ENCODE measurements around the gene FTCDNL1.

The FTCDNL1 gene

GRCh38 chr2:199739413-199740110 lies 111.4 kb downstream of the FTCDNL1 start:
- no peak for DNase-seq

GRCh38 chr2:199738727-199739412 lies 112.1 kb downstream of the FTCDNL1 start:
- no peak for DNase-seq

- no peak for DNase-seq
These were observed 116.3 kb downstream of the FTCDNL1 start for GRCh38 chr2:199734651-199735050.

GRCh38 chr2:199734011-199734410 lies 117.0 kb downstream of the FTCDNL1 start:
- no peak for DNase-seq

DNA sequence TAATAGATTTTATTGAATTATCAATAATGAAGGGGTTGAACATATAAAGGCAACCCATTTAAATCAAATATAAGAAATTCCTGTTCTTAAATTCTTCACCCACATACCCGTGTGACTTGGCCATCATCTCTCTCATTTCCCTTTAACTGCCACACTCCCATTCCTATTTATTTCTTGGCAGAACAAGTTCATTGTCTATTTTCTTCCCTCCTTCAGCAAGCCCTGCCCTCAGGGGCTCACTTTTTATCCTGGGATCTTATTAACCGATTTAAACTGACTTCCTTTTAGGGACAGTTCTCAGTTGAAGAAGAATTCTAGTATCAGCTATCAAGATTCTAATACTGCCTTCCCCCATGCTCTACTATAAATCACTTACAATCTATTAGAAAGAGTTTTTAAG lies 123.2 kb downstream of the FTCDNL1 start:
- no peak for DNase-seq

- DNase-seq, result no peak
These were observed 123.7 kb downstream of the FTCDNL1 start for GRCh38 chr2:199727306-199727705.

DNA sequence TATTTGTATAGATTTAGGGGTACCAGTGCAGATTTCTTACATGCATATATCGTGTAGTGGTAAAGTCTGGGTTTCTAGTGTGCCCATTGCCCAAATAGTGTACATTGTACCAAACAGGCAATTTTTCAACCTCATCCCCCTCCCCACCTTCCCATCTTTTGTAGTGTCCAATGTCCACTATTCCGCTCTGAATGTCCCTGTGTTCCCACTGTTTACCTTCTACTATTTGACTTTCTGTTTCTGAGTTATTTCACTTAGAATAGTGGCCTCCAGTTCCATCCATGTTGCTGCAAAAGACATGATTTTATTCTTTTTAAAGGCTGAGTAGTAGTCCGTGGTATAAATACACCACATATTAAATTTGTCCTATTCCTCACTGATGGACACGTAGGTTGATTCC lies 132.9 kb downstream of the FTCDNL1 start:
- DNase-seq, result no peak

DNA sequence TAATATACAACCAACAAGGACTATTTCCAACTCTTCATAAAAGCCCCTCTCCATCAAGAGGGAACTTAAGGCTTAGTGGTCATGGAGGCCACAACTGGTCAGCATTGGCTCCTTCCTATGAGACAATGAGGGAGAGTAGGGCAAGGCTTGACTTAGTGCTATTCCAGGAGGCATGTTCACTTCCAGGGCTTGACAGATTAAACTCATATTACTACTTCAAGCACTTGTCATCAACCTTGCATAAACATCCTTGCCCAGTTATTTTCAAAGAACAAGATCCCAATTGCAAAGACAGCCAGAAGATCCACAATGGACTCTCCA lies 133.4 kb downstream of the FTCDNL1 start:
- no peak for DNase-seq

GRCh38 chr2:199716807-199717586 lies 134.0 kb downstream of the FTCDNL1 start:
- DNase-seq, result no peak

DNA sequence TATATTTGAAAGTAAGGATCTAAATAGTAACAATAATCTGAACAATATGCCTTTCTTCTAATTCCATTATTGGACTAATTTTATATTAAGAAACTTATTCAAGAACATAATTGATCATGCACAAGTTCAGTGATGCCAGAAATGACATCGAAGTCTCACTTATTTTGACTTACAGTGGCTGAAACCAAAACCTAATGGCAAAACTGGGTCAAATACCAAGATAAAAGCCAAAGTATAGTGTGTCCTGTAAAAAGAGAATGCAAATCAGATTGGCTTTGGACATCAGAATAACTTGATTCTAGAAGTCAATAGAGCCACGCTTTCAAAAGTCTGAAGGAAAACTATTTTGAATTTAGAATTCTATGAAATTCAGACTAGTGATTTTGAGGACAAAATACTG lies 137.2 kb downstream of the FTCDNL1 start:
- no peak for DNase-seq

GRCh38 chr2:199710551-199710950 lies 140.4 kb downstream of the FTCDNL1 start:
- no peak for DNase-seq

Data from DMS 273 treated with DMSO at 0.1 percent for 48 hours (cell line).